Activated T-helper 1 cell treated with Interleukin-2 at 50 U/mL for 16 hours (primary cell): Measurements from ENCODE around the gene CNTNAP2.
"Not testable (repeated sequence)": the region's sequence is repeated elsewhere in the genome, so short reads cannot be mapped to it uniquely, and the experiment has no call there.

ENCODE experiments used
- DNase-seq: peaks from one replicate; pipeline ENCODE4 v3.0.0-alpha.2; 2020; ENCODE audit warnings: low read depth

CNTNAP2 gene

DNA sequence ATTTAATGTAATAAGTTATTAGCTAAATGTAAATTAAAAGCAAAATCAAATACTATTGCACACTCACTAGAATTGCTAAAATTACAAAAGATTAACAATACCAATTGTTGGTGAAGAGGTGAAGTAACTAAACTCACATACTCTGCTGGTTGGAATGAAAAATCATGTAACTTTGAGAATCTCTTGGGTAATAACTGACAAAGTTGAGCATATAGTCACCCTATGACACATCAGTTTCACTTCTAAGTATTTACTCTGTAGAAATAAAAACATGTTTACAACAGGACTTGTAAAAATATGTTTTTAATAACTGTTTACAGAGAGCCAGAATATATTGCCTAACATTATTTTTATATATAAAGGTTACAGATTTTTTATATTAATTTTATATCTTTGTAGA lies 33.6 kb downstream of the CNTNAP2 start:
- DNase-seq: no peak

- no peak for DNase-seq
Measured at GRCh38 chr7:146172112-146172511, 55.5 kb downstream of the CNTNAP2 start.

- DNase-seq: no peak
Measured at GRCh38 chr7:146175716-146176115, 59.1 kb downstream of the CNTNAP2 start.

DNA sequence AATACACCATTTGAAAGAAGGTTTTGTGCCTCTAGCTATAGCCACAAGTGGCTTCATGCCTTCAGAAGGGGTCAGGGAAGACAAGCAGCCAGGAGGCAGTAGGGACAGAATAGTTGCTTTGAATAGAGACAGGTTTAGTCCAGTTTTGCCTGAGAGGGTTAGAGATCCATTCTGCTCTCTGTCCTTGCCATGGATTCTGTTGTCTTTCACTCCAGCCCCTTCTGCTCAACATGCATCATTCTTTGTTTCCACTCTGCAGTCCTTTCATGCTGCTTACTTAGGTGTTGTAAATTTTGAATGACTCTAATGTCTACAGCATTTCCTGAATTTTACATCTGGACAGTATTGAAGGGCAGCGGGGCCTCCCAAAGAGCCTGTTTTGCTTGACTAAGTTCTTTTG lies 60.3 kb downstream of the CNTNAP2 start:
- DNase-seq: no peak

DNA sequence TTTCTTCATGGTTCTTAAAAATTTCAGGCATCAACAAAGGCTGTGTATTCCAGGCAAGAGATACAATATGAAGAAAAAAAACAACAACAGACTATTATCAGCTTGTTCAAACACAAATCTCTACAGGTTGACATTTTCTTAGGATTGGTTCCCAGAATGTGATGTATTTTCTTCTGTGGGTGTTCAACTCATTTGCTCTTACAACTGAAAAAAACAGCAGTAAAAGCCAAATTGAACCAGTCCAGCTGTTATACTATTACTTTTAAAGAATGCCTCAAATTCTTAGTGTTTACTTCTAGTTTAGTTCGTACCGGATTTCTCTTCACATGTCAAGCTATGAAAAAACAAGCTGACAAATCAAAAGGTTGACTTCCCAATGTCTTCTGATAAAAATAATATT lies 60.7 kb downstream of the CNTNAP2 start:
- no peak for DNase-seq

DNA sequence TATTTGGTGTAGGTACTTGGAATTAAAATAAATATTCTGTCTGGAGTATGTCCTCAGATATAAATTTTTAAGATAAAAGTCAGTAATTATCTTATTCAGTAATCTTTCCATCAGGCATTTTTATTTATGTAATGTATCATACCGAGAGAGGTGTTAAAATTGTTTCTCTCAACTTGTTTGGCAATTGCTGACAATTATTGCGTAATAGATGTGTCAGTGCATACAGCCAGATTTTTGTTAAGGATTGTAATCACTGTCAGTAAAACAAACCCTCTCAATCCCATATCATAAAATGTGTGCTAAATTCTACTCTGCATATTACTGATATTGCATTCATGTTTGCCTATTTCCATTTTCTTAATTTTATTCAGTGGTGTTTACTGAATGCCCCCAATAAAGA lies 69.2 kb downstream of the CNTNAP2 start:
- no peak for DNase-seq

DNA sequence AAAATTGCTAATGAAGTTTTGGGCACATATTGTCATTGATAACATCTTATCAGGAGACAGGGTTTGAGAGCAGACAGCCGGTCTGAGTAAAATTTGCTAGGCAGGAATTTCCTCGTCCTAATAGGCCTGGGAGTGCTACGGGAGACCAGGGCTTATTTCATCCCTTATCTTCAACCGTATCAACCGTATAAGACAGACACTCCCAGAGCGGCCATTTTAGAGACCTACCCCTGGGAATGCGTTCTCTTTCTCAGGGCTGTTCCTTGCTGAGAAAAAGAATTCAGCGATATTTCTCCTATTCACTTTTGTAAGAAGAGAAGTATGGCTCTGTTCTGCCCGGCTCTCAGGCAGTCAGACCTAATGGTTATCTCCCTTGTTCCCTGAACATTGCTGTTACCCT lies 74.8 kb downstream of the CNTNAP2 start:
- not testable (repeated sequence) for DNase-seq

DNA sequence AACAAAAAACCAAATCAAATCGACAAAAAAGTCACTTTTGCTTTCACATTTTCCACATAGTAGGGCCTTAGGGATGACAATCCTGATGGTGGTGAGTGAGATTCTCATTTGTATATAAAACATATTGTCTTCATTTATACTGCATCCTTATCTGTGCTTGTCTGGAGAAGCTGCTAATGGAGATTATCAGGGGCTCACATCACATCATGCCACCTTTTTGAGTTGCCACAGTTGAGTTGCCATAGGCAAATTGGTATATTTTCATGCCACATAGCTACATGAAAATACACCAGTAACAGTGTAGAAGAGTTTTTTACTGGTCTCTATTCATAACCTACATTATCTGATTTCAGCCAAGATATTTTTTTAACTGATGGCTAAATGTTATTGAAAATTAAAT lies 85.3 kb downstream of the CNTNAP2 start:
- no peak for DNase-seq

DNA sequence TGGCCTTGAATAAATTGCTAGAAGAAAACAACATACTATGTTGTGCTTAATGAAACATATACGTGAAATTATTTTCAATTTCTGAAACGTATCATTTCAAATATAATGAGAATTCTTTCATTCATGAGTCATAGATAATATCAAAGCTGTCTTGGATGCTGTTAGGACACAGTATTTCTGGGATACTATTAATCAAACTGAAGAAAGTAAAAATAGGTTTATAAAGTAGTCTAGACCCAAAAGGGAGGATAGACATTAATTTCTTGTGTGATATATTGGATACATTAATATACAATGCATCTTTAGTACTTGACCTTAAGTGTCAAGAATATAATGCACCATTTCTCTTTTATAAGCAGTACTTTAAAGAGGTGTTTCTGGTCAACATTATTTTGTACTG lies 89.7 kb downstream of the CNTNAP2 start:
- DNase-seq: no peak

- DNase-seq: no peak
Measured at GRCh38 chr7:146208492-146208891, 91.9 kb downstream of the CNTNAP2 start.

GRCh38 chr7:146214842-146215241 lies 98.2 kb downstream of the CNTNAP2 start:
- no peak for DNase-seq

DNA sequence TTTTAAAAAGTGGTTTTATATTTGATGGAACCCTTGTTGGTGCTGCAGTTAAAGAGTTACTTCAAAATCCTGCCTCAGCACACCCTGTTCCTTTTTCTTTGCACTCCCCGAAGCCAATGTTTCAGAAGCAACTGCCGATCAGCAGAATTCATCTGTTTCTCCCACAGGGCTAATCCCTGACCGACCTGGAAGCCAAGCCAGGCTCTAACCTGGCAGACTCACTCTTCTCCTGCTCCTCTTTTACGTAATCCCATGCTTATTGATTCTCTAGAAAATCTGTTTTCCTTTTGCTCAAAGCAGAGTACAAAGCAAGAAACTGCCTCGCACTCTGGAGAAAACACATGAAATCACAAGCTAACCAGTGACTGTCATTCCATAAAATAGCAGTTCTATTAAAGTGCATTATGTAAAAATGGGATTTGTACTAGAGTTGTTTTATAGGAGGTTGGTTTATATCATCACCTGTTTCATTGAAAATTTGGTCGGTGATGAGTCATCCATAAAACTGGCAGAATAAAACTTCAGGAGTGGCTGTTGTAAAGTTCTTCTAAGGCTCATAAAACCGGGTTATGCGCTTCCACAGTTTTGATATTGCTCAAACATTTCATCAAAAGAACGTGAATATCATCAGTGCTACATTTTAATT lies 99.9 kb downstream of the CNTNAP2 start:
- no peak for DNase-seq

- no peak for DNase-seq
Measured at GRCh38 chr7:146223851-146224250, 107.2 kb downstream of the CNTNAP2 start.

GRCh38 chr7:146232604-146233003 lies 116.0 kb downstream of the CNTNAP2 start:
- DNase-seq: no peak

GRCh38 chr7:146235195-146235594 lies 118.6 kb downstream of the CNTNAP2 start:
- no peak for DNase-seq

GRCh38 chr7:146242661-146243060 lies 126.1 kb downstream of the CNTNAP2 start:
- no peak for DNase-seq

DNA sequence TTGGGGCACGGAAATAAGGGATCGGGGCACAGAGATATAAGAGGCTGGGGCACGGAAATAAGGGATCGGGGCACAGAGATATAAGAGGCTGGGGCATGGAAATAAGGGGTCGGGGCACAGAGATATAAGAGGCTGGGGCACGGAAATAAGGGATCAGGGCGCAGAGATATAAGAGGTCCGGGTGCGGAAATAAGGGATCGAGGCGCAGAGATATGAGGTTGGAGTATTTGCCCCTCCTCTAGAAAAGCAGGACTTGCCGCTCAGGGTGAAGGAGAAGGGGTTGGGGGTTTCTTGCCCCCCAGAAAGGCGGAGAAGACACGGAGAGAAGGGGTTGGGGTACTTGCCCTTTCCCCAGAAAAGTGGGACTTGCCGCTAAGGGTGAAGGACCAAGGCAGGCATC lies 131.4 kb downstream of the CNTNAP2 start:
- not testable (repeated sequence) for DNase-seq

DNA sequence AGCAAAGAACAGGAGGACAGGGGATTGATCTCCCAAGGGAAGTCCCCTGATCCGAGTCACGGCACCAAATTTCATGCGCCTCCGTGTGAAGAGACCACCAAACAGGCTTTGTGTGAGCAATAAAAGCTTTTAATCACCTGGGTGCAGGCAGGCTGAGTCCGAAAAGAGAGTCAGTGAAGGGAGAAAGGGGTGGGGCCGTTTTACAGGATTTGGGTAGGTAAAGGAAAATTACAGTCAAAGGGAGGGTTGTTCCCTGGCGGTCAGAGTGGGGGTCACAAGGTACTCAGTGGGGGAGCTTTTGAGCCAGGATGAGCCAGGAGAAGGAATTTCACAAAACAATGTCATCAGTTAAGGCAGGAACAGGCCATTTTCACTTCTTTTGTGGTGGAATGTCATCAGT lies 132.1 kb downstream of the CNTNAP2 start:
- not testable (repeated sequence) for DNase-seq

DNA sequence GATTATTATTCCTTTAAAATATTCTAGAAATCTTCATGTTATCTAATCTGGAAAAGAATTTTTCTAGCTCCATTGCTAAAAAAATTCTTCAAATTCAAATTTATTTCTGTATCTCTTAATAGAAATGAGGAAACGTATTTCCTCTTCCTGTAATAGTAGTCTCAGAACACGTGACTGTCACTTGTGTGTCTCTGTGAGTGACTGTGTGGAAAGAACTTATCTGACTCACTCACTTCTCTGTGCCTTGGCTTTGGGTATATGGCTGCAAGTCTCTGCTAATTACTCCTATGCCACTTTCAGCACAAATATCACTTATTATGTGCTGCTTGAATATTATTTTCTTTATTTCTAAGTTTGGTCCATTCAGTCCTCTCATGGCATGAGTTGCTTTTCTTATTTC lies 132.7 kb downstream of the CNTNAP2 start:
- no peak for DNase-seq

DNA sequence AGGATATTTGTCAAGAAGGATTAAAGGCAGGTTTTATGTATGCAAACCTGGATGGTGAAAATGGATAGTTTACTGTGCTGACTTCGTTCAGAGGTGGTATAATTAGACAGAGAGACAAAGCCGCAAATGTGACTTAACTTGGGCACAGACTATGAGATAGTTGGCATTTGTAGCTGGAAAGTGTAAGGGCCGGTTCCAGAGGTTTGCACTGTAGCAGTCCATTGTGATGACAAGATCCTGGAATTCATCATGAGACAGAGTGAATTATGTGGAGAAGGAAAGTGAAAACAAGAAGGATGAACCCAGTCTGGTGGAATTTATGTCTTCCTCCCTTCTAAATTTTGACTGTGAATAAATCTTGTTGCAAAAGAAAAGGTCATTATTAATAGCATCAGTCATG lies 139.0 kb downstream of the CNTNAP2 start:
- no peak for DNase-seq

- DNase-seq: no peak
Measured at GRCh38 chr7:146262527-146262926, 145.9 kb downstream of the CNTNAP2 start.

DNA sequence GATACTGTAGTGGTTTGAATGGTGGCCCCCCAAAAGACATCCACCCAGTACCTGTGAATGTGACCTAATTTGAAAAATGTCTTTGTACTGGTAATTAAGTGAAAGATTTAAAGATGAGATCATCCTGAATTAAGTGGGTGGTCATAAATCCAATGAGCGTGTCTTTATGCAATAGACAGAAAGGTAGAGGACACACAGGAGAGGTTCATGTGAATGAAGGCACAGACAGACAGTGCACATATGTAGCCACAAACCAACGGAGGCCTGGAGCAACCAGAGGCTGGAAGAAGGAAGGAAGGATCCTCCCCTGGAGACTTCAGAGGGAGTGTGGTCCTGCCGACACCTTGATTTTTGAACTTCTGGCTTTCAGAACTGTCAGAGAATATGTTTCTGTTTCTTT lies 160.3 kb downstream of the CNTNAP2 start:
- no peak for DNase-seq

GRCh38 chr7:146285418-146285817 lies 168.8 kb downstream of the CNTNAP2 start:
- no peak for DNase-seq

DNA sequence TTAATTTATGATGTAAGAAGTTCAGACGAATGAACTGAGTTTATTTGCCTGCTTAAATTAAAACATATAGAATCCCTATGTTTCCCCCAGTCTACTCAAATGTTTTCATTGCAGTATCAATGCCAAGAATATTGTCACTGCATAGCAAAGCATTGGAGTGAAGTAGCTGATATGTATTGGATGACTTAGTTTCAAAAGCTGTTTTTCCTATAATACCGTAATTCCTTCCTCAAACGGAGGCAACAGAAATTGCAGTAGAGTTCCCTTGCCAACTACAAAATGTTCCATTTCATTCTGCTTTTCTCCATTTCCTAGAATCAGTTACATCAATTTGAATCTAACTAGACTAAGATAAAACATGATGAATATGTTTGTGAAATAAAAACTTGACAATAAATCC lies 174.1 kb downstream of the CNTNAP2 start:
- no peak for DNase-seq

GRCh38 chr7:146291900-146292299 lies 175.3 kb downstream of the CNTNAP2 start:
- DNase-seq: no peak
